NCI-H1092 treated with DMSO at 0.1 percent for 48 hours (cell line): Measurements from ENCODE around the gene GPR50.

Experiments
- DNase-seq: peaks from one replicate; lab custom pipeline; 2025; lab: John Stamatoyannopoulos, UW

The GPR50 gene

DNA sequence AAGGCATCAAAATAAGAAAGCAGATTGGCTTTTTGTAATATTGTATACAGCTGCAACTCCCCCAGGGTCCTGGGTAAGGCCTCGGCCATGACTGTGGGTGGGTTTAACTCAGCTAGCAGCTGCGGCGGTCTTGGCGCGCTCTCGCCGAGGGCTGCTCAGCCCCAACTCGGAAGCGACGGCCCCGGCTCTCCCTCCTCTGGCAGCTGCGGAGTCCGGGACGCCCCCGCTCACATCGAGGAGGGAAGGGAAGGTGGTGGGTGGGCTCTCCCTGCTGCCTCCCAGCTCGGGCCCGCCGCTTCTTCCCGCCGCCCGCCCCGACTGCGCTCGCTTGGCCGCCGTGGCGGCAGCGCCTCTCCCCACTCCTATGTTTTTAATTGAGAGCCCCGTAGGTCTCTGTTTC is 51.2 kb downstream of the GPR50 start:
- DNase-seq, result no peak

GRCh38 chrX:151228935-151229334 is 52.6 kb downstream of the GPR50 start:
- DNase-seq, result no peak
